Brain microvascular endothelial cell (primary cell): Measurements from ENCODE around the gene SDK1.

Experiments
- DNase-seq: peaks from one replicate; pipeline ENCODE4 v3.0.0-alpha.2; 2020
- H3K27ac ChIP-seq: fragments of 250-450 bp; sonication (Bioruptor Pico); 2 replicates; pipeline ENCODE4 v1.5.1; 2020; ENCODE audit warnings: mild to moderate bottlenecking, moderate library complexity
- H3K27me3 ChIP-seq: fragments of 250-450 bp; sonication (Bioruptor Pico); replicated peaks from 2 replicates; pipeline ENCODE4 v1.5.1; 2020; ENCODE audit warnings: mild to moderate bottlenecking
- H3K36me3 ChIP-seq: fragments of 250-450 bp; sonication (Bioruptor Pico); replicated peaks from 2 replicates; pipeline ENCODE4 v1.5.1; 2020; ENCODE audit warnings: mild to moderate bottlenecking
- H3K4me3 ChIP-seq: 2 replicates; pipeline ENCODE4 v1.5.1; 2011; ENCODE audit warnings: low read depth, mild to moderate bottlenecking, control low read depth, low read length, moderate library complexity
- in situ Hi-C: cut with HindIII; loops from 2 replicates; pipeline ENCODE4 v1.10.0; 2017; ENCODE audit warnings: low sequenced_read_pairs, low pct_ligation_motif_present
- TF ChIP-seq, protein P1 (sequence below): IDR thresholded peaks from 2 replicates; pipeline ENCODE4 v1.5.1; 2011; ENCODE audit warnings: low read depth, mild to moderate bottlenecking, moderate library complexity, low read length, control low read depth, inconsistent platforms; ENCODE audit errors: missing control alignments

SDK1 gene

GRCh38 chr7:4159154-4159501 lies 858.1 kb downstream of the SDK1 start:
- H3K27me3 ChIP-seq: no peaks in the 10 kb centered on the region
- TF ChIP-seq, protein P1, sequence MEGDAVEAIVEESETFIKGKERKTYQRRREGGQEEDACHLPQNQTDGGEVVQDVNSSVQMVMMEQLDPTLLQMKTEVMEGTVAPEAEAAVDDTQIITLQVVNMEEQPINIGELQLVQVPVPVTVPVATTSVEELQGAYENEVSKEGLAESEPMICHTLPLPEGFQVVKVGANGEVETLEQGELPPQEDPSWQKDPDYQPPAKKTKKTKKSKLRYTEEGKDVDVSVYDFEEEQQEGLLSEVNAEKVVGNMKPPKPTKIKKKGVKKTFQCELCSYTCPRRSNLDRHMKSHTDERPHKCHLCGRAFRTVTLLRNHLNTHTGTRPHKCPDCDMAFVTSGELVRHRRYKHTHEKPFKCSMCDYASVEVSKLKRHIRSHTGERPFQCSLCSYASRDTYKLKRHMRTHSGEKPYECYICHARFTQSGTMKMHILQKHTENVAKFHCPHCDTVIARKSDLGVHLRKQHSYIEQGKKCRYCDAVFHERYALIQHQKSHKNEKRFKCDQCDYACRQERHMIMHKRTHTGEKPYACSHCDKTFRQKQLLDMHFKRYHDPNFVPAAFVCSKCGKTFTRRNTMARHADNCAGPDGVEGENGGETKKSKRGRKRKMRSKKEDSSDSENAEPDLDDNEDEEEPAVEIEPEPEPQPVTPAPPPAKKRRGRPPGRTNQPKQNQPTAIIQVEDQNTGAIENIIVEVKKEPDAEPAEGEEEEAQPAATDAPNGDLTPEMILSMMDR: no peak
- in situ Hi-C loops: no loop called here
- H3K27ac ChIP-seq: no peak overlapping the region
- DNase-seq: no peak
- H3K36me3 ChIP-seq: no peaks in the 10 kb centered on the region
- no peak overlapping the region for H3K4me3 ChIP-seq

GRCh38 chr7:4159761-4160554 lies 858.9 kb downstream of the SDK1 start:
- TF ChIP-seq, protein P1: no peak
- Histone ChIP-seq H3K27me3 (no peaks in the 10 kb centered on the region), H3K4me3 (no peak overlapping the region), H3K27ac (no peak overlapping the region), H3K36me3 (no peaks in the 10 kb centered on the region)
- in situ Hi-C loops: no loop called here
- no peak for DNase-seq

DNA sequence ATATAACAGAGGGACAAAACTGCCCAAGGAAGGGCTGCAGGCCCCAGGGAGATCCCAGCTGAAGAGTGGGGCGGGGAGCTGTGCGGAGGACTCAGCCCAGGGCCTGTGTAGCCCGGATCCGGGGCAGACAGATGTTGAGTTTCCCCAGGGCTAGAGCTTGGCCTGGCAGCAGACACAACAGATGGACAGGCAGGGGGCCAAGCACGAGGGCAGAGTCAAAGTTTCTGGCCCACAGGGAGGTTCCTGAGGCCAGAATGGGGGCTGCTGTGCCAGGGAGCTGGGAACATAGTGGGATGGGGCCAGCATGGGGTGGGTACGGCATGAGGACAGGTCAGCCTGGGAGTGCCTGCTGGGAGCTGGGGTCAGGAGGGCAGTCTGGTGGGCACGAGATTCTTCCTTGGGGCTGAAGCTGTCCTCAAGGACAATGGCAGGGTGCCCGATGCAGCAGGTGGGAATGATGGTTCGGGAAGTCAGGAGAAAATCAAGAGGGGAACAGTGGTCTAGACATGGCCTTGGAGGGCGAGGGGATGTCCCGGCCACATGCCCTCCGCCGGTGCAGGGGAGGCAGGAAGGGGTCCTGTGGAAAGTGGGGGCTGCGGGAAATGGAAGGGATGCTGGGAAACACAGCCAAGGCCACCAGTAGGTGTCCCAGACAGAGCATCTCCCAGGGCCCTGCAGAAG lies 862.0 kb downstream of the SDK1 start:
- no peaks in the 10 kb centered on the region for H3K27me3 ChIP-seq
- no peak overlapping the region for H3K4me3 ChIP-seq
- H3K27ac ChIP-seq: no peak overlapping the region
- TF ChIP-seq, protein P1: no peak
- H3K36me3 ChIP-seq: no peaks in the 10 kb centered on the region
- no peak for DNase-seq
- in situ Hi-C loops: no loop called here

- Histone ChIP-seq H3K27ac (no peak overlapping the region), H3K4me3 (no peak overlapping the region), H3K27me3 (no peaks in the 10 kb centered on the region), H3K36me3 (no peaks in the 10 kb centered on the region)
- in situ Hi-C loops: no loop called here
- no peak for DNase-seq
- TF ChIP-seq, protein P1: no peak
Observed at GRCh38 chr7:4163565-4164203, 862.6 kb downstream of the SDK1 start.

GRCh38 chr7:4164556-4164955 lies 863.5 kb downstream of the SDK1 start:
- H3K4me3 ChIP-seq: no peak overlapping the region
- TF ChIP-seq, protein P1: peak; percentile 9
- in situ Hi-C loops: no loop called here
- H3K27ac ChIP-seq: no peak overlapping the region
- H3K36me3 ChIP-seq: no peaks in the 10 kb centered on the region
- DNase-seq: no peak
- H3K27me3 ChIP-seq: no peaks in the 10 kb centered on the region
